HG03575 (cell line): ENCODE results near the gene OTOGL.
"Not testable (repeated sequence)": the region's sequence is repeated elsewhere in the genome, so short reads cannot be mapped to it uniquely, and the experiment has no call there.

Source experiments
- ATAC-seq: cut with Tn5 transposase; IDR thresholded peaks from one replicate; pipeline ENCODE4 v1.9.1; 2021; ENCODE audit not compliant: unreplicated experiment, insufficient number of reproducible peaks, low FRiP score; ENCODE audit errors: extremely low read depth

Gene OTOGL

GRCh38 chr12:80205960-80206359, 106.6 kb downstream of the OTOGL start:
- ATAC-seq = no peak

GRCh38 chr12:80208071-80208470, 108.7 kb downstream of the OTOGL start:
- ATAC-seq = no peak

GRCh38 chr12:80211671-80212070, 112.3 kb downstream of the OTOGL start:
- no peak for ATAC-seq

- ATAC-seq = no peak
Measured at GRCh38 chr12:80212938-80213645, 113.8 kb downstream of the OTOGL start.

GRCh38 chr12:80213871-80214270, 114.5 kb downstream of the OTOGL start:
- ATAC-seq = no peak

GRCh38 chr12:80217011-80217535, 117.7 kb downstream of the OTOGL start:
- peak; percentile 56 for ATAC-seq

- ATAC-seq = not testable (repeated sequence)
Measured at GRCh38 chr12:80218925-80219324, 119.6 kb downstream of the OTOGL start.

- no peak for ATAC-seq
Measured at GRCh38 chr12:80219345-80219744, 120.0 kb downstream of the OTOGL start.

GRCh38 chr12:80222261-80222660, 122.9 kb downstream of the OTOGL start:
- ATAC-seq = no peak

GRCh38 chr12:80226576-80226975, 127.2 kb downstream of the OTOGL start:
- no peak for ATAC-seq

- not testable (repeated sequence) for ATAC-seq
Measured at GRCh38 chr12:80227904-80228303, 128.6 kb downstream of the OTOGL start.

GRCh38 chr12:80230068-80230467, 130.7 kb downstream of the OTOGL start:
- ATAC-seq = no peak

- no peak for ATAC-seq
Measured at GRCh38 chr12:80232837-80233236, 133.5 kb downstream of the OTOGL start.

- no peak for ATAC-seq
Measured at GRCh38 chr12:80233926-80234325, 134.6 kb downstream of the OTOGL start.

GRCh38 chr12:80234667-80235066, 135.3 kb downstream of the OTOGL start:
- ATAC-seq = no peak

- ATAC-seq = no peak
Measured at GRCh38 chr12:80235944-80236343, 136.6 kb downstream of the OTOGL start.

- ATAC-seq = no peak
Measured at GRCh38 chr12:80239867-80240266, 140.5 kb downstream of the OTOGL start.

- no peak for ATAC-seq
Measured at GRCh38 chr12:80241576-80242273, 142.4 kb downstream of the OTOGL start.

- no peak for ATAC-seq
Measured at GRCh38 chr12:80242321-80242720, 143.0 kb downstream of the OTOGL start.

GRCh38 chr12:80249581-80249980, 150.2 kb downstream of the OTOGL start:
- not testable (repeated sequence) for ATAC-seq
